Endothelial cell of umbilical vein (primary cell): ENCODE data around the gene GALNT1. TPM values are rescaled to one million over a fixed set of nuclear protein-coding genes. Genes with fewer than 3 reads are reported as not detected.

Source experiments
- BruUV-seq: library from RNA; stranded (reverse); fragments of 400-500 nt; replicated peaks from 2 replicates; lab custom pipeline; 2021; lab: Mats Ljungman, UMichigan
- CTCF ChIA-PET: fragments of 300-600, 350-600 bp; sonication (Branson Sonifier 250); formaldehyde crosslinking; loops from one replicate; lab custom pipeline; 2021; ENCODE audit warnings: antibody characterized with exemption, inconsistent platforms; lab: Charles Lee
- POLR2A ChIA-PET: fragments of 300-600, 350-600 bp; sonication (Branson Sonifier 250); formaldehyde crosslinking; loops from one replicate; lab custom pipeline; 2021; ENCODE audit warnings: antibody characterized with exemption, inconsistent platforms; lab: Charles Lee
- DNase-seq: peaks from one replicate; pipeline ENCODE4 v3.0.0-alpha.2; 2011; ENCODE audit warnings: low read depth, low spot score
- FAIRE-seq: peaks from 2 replicates; lab custom pipeline; 2011; peaks lifted over from hg19 to GRCh38; lab: Jason Lieb, UNC
- H2AFZ ChIP-seq: 2 replicates; pipeline ENCODE4 v1.6.0; 2012; ENCODE audit warnings: low read depth, low read length, control low read depth, inconsistent platforms
- H3K27ac ChIP-seq: 2 replicates; pipeline ENCODE4 v1.5.1; 2011; ENCODE audit warnings: low read depth, mild to moderate bottlenecking, control low read depth, low read length, moderate library complexity; ENCODE audit not compliant: insufficient read depth
- H3K27me3 ChIP-seq, 2 experiments: 2 replicates each; pipeline versions ENCODE4 v1.6.0 to v1.6.1; 2011; ENCODE audit warnings: low read length in 2 of 2, mixed read lengths in 1 of 2; ENCODE audit not compliant: control insufficient read depth in 2 of 2, insufficient read depth in 2 of 2
- H3K36me3 ChIP-seq, 2 experiments: 2 replicates in 1 of 2; 3 replicates in 1 of 2; pipeline ENCODE4 v1.5.1; 2011; ENCODE audit warnings: low read length in 2 of 2, mild to moderate bottlenecking in 1 of 2, moderate library complexity in 1 of 2; ENCODE audit not compliant: control insufficient read depth in 2 of 2, insufficient read depth in 2 of 2; ENCODE audit errors: extremely low read depth in 1 of 2
- H3K4me1 ChIP-seq: 3 replicates; pipeline ENCODE4 v1.5.1; 2011; ENCODE audit warnings: mild to moderate bottlenecking, low read length; ENCODE audit not compliant: control insufficient read depth, insufficient read depth; ENCODE audit errors: extremely low read depth
- H3K4me2 ChIP-seq: 2 replicates; pipeline ENCODE4 v1.6.1; 2011; ENCODE audit warnings: low read length, control low read depth, mixed read lengths; ENCODE audit not compliant: insufficient read depth
- H3K4me3 ChIP-seq, 3 experiments: fragments of 200-600 bp in 1 of 3; sonication (generic), shearing (Covaris generic) in 1 of 3; replicated peaks in 1 of 3; 2 replicates each; pipeline ENCODE4 v1.5.1; 2011 to 2016; ENCODE audit warnings: control low read depth in 3 of 3, low read length in 3 of 3, mild to moderate bottlenecking in 2 of 3, inconsistent platforms in 1 of 3, low read depth in 1 of 3, moderate library complexity in 1 of 3; ENCODE audit not compliant: insufficient read depth in 1 of 3
- H3K79me2 ChIP-seq: 2 replicates; pipeline ENCODE4 v1.6.0; 2012; ENCODE audit warnings: low read length, inconsistent platforms; ENCODE audit not compliant: control insufficient read depth, insufficient read depth
- H3K9ac ChIP-seq: replicated peaks from 2 replicates; pipeline ENCODE3; 2011; ENCODE audit warnings: low read length, control low read depth; ENCODE audit not compliant: insufficient read depth; ENCODE audit errors: extremely low read depth
- H3K9me1 ChIP-seq: replicated peaks from 3 replicates; pipeline ENCODE4 v1.6.0; 2011; ENCODE audit warnings: mild to moderate bottlenecking, low read length; ENCODE audit not compliant: control insufficient read depth, insufficient read depth; ENCODE audit errors: extremely low read depth
- H3K9me3 ChIP-seq: replicated peaks from 2 replicates; pipeline ENCODE4 v1.5.1; 2012; ENCODE audit warnings: low read length, inconsistent platforms; ENCODE audit not compliant: control insufficient read depth, insufficient read depth
- H4K20me1 ChIP-seq: replicated peaks from 2 replicates; pipeline ENCODE3; 2011; ENCODE audit warnings: mild to moderate bottlenecking, low read length; ENCODE audit not compliant: control insufficient read depth, insufficient read depth; ENCODE audit errors: extremely low read depth
- EZH2 ChIP-seq: IDR thresholded peaks from 2 replicates; pipeline ENCODE4 v1.6.1; 2012; ENCODE audit warnings: borderline replicate concordance, low read depth, mild to moderate bottlenecking, moderate library complexity, low read length, inconsistent platforms; ENCODE audit not compliant: severe bottlenecking
- FOS ChIP-seq: IDR thresholded peaks from 2 replicates; pipeline ENCODE4 v1.6.1; 2011; ENCODE audit warnings: mild to moderate bottlenecking, low read length, moderate library complexity, borderline replicate concordance; ENCODE audit not compliant: insufficient read depth
- GATA2 ChIP-seq: IDR thresholded peaks from 2 replicates; pipeline ENCODE4 v1.7.0; 2011; ENCODE audit warnings: low read depth, mild to moderate bottlenecking, moderate library complexity, mixed read lengths, low read length; ENCODE audit not compliant: insufficient read length, insufficient read depth
- JUN ChIP-seq: IDR thresholded peaks from 2 replicates; pipeline ENCODE4 v1.6.1; 2011; ENCODE audit warnings: borderline replicate concordance, low read depth; ENCODE audit not compliant: insufficient read length, insufficient read depth
- MYC ChIP-seq: IDR thresholded peaks from one replicate; pipeline ENCODE4 v1.6.1; 2011; ENCODE audit warnings: mild to moderate bottlenecking, low read depth, low read length
- POLR2A ChIP-seq: IDR thresholded peaks from 2 replicates; pipeline ENCODE4 v1.6.1; 2012; ENCODE audit warnings: low read depth, mild to moderate bottlenecking, control low read depth, low read length
- POLR2AphosphoS5 ChIP-seq: IDR thresholded peaks from 2 replicates; pipeline ENCODE4 v1.6.1; 2012; ENCODE audit warnings: low read depth, mild to moderate bottlenecking, control low read depth, low read length, moderate library complexity; ENCODE audit not compliant: insufficient read depth
- dilution Hi-C: fragments of 300-500 bp; cut with MboI; formaldehyde crosslinking; loops from one replicate; pipeline ENCODE4 v1.15.0; 2019; ENCODE audit warnings: low sequenced_read_pairs; ENCODE audit not compliant: extremely low pct_ligation_motif_present
- intact Hi-C: fragments of 100-400 bp; cut with micrococcal nuclease; formaldehyde crosslinking; loops from one replicate; pipeline ENCODE4 v1.10.0; 2022
- polyA plus RNA-seq, 4 experiments: library from polyadenylated mRNA; depleted of rRNA in 3 of 4; stranded (reverse) in 3 of 4; unstranded in 1 of 4; fragments of >200 nt; gene quantifications; 2 replicates each; pipeline versions ENCODE4 v1.2.1 to v1.2.3, GENCODE V29; 2011 to 2012; ENCODE audit warnings: missing spikeins in 1 of 4
- total RNA-seq: library from RNA; stranded (reverse); gene quantifications from 2 replicates; pipeline ENCODE4 v1.2.3, GENCODE V29; 2021
- TF ChIP-seq, protein P1 (sequence below): IDR thresholded peaks from 2 replicates; pipeline ENCODE4 v1.6.1; 2011; ENCODE audit not compliant: insufficient read depth, insufficient read length
- TF ChIP-seq, protein P2 (sequence below), 2 donors: IDR thresholded peaks; 1 replicate in 1 of 2; 2 replicates in 1 of 2; pipeline ENCODE4 v1.5.1; 2011; ENCODE audit warnings: low read length in 2 of 2, mild to moderate bottlenecking in 2 of 2, moderate library complexity in 2 of 2, control low read depth in 1 of 2, inconsistent platforms in 1 of 2, low read depth in 1 of 2; ENCODE audit not compliant: insufficient read depth in 1 of 2; ENCODE audit errors: extremely low read depth in 1 of 2

Gene GALNT1
- total and polyA plus RNA-seq, 2 donors (not counting 3 experiments of a cell fraction or from before 2014, with no cell fraction given) = 89.9 to 360 TPM

DNA sequence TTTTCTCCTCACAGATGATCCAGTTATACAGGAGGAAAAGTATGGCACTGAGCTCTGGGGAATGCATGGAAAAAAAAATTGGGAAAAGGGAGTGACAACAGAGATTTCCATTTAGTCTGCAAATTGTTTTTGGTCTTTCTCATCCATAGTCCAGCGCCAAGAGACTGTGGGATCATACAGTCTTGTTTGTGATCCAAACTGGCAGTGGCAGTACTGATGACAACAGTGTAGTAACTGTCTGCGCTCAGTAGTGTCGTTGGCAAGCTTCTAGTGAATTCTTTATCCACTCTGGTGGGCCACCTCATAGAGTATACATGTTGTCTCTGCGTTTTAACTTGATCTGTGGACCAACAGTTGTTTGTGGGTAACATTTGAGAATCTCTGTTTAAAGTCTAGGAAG, 37.9 kb downstream of the GALNT1 start:
- peaks cover 7% of the 10 kb centered on the region for H4K20me1 ChIP-seq
- H2AFZ ChIP-seq = no peak overlapping the region
- POLR2A ChIA-PET = no interaction called here
- no peak overlapping the region for H3K9ac ChIP-seq
- DNase-seq (peak; percentile 39), FAIRE-seq (no peak)
- CTCF ChIA-PET = interaction anchor here (1.0 to 1.9 kb wide), 3 partner anchors 11 to 161 kb away, joined by 3 to 4 read pairs (median 3); no protein-coding TSS in a partner anchor
- no TSS peak for BruUV-seq
- no peaks in the 10 kb centered on the region for H3K9me1 ChIP-seq
- dilution Hi-C loops = no loop called here
- TF ChIP-seq, protein P1, sequence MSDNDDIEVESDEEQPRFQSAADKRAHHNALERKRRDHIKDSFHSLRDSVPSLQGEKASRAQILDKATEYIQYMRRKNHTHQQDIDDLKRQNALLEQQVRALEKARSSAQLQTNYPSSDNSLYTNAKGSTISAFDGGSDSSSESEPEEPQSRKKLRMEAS = no peak
- TF ChIP-seq POLR2AphosphoS5 = no peak
- no peak for TF ChIP-seq FOS
- no peak for TF ChIP-seq POLR2A
- no peak for TF ChIP-seq EZH2
- no peak for TF ChIP-seq MYC
- TF ChIP-seq JUN = no peak
- TF ChIP-seq, protein P2, sequence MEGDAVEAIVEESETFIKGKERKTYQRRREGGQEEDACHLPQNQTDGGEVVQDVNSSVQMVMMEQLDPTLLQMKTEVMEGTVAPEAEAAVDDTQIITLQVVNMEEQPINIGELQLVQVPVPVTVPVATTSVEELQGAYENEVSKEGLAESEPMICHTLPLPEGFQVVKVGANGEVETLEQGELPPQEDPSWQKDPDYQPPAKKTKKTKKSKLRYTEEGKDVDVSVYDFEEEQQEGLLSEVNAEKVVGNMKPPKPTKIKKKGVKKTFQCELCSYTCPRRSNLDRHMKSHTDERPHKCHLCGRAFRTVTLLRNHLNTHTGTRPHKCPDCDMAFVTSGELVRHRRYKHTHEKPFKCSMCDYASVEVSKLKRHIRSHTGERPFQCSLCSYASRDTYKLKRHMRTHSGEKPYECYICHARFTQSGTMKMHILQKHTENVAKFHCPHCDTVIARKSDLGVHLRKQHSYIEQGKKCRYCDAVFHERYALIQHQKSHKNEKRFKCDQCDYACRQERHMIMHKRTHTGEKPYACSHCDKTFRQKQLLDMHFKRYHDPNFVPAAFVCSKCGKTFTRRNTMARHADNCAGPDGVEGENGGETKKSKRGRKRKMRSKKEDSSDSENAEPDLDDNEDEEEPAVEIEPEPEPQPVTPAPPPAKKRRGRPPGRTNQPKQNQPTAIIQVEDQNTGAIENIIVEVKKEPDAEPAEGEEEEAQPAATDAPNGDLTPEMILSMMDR (IDR thresholded peaks at IDR 0.05; ENCODE audit: extremely low read depth in 1 of 2, insufficient read depth in 1 of 2, low read depth in 1 of 2, low read length in 2 of 2) = no peak
- no peak for TF ChIP-seq GATA2
- H3K27me3 ChIP-seq = no peaks in the 10 kb centered on the region
- H3K27ac ChIP-seq = peak overlapping the region; percentile 68
- H3K36me3 ChIP-seq = no peaks in the 10 kb centered on the region
- H3K9me3 ChIP-seq = no peaks in the 10 kb centered on the region
- intact Hi-C loops = loop anchor here (10.0 kb wide), 1 partner anchor 545 kb away; no protein-coding TSS in a partner anchor
- H3K4me2 ChIP-seq = peak overlapping the region; percentile 74
- H3K79me2 ChIP-seq = peaks cover 93% of the 10 kb centered on the region
- no peak overlapping the region for H3K4me3 ChIP-seq
- peaks cover 74% of the 10 kb centered on the region for H3K4me1 ChIP-seq
